Adrenal gland (tissue), 5 donors: ENCODE measurements around the gene POLR1F.
"Not testable (repeated sequence)": the region's sequence is repeated elsewhere in the genome, so short reads cannot be mapped to it uniquely, and the experiment has no call there.

Experiments used
- POLR2A ChIP-seq, 2 donors: fragments of 450-650 bp; IDR thresholded peaks; one replicate each; pipeline ENCODE4 v1.6.1; 2017; ENCODE audit warnings: antibody characterized with exemption in 2 of 2, mild to moderate bottlenecking in 2 of 2, moderate library complexity in 1 of 2
- TF ChIP-seq, protein P1 (sequence below), 6 experiments: fragments of 450-650 bp in 4 of 6; fragments of 200-600 bp in 2 of 6; sonication (generic) in 1 of 6; IDR thresholded peaks; 1 replicate in 5 of 6; 2 replicates in 1 of 6; pipeline versions ENCODE4 v1.5.1 to v1.8.0; 2016 to 2021; ENCODE audit warnings: antibody characterized with exemption in 6 of 6, mild to moderate bottlenecking in 2 of 6, moderate library complexity in 1 of 6
- donor health status: DM: no; HTN: no; CAD: no.

DNA sequence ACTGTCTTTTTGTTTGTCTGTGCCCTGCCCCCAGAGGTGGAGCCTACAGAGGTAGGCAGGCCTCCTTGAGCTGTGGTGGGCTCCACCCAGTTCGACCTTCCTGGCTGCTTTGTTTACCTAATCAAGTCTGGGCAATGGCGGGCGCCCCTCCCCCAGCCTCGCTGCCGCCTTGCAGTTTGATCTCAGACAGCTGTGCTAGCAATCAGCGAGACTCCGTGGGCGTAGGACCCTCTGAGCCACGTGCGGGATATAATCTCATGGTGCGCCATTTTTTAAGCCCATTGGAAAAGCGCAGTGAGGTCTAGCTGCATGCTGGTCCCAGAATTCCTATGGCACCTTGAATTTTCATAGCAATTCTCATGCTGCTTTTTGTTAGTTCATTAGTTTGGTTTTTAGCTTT, 19.7 kb downstream of the POLR1F start:
- TF ChIP-seq, protein P1, sequence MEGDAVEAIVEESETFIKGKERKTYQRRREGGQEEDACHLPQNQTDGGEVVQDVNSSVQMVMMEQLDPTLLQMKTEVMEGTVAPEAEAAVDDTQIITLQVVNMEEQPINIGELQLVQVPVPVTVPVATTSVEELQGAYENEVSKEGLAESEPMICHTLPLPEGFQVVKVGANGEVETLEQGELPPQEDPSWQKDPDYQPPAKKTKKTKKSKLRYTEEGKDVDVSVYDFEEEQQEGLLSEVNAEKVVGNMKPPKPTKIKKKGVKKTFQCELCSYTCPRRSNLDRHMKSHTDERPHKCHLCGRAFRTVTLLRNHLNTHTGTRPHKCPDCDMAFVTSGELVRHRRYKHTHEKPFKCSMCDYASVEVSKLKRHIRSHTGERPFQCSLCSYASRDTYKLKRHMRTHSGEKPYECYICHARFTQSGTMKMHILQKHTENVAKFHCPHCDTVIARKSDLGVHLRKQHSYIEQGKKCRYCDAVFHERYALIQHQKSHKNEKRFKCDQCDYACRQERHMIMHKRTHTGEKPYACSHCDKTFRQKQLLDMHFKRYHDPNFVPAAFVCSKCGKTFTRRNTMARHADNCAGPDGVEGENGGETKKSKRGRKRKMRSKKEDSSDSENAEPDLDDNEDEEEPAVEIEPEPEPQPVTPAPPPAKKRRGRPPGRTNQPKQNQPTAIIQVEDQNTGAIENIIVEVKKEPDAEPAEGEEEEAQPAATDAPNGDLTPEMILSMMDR (IDR thresholded peaks at IDR 0.05) = not testable (repeated sequence)
- TF ChIP-seq POLR2A (IDR thresholded peaks at IDR 0.05) = not testable (repeated sequence)
